SH-SY5Y (cell line): Measurements from ENCODE around the gene DKK3.

Source experiments
- GATA2 ChIP-seq: IDR thresholded peaks from 2 replicates; pipeline ENCODE4 v1.6.1; 2011; ENCODE audit warnings: mild to moderate bottlenecking, low read depth, low read length
- GATA3 ChIP-seq: IDR thresholded peaks from 2 replicates; pipeline ENCODE4 v1.6.1; 2011; ENCODE audit warnings: low read depth, mild to moderate bottlenecking, low read length, moderate library complexity

GRCh38 chr11:12024254-12024926 is 16.0 kb upstream of the DKK3 start:
- TF ChIP-seq GATA2, result no peak
- TF ChIP-seq GATA3, result no peak
